H1 (cell line): ENCODE measurements around the gene LPP. TPM values are rescaled to one million over a fixed set of nuclear protein-coding genes. Genes with fewer than 3 reads are reported as not detected.

Source experiments
- CTCF ChIA-PET: fragments of 300-600 bp; sonication (Branson Sonifier 250); formaldehyde crosslinking; loops from one replicate; lab custom pipeline; 2021; ENCODE audit not compliant: partially characterized antibody; lab: Charles Lee
- POLR2A ChIA-PET: fragments of 300-600 bp; sonication (Branson Sonifier 250); formaldehyde crosslinking; loops from one replicate; lab custom pipeline; 2021; ENCODE audit warnings: inconsistent platforms; ENCODE audit not compliant: partially characterized antibody; lab: Charles Lee
- DNase-seq, 2 experiments: peaks; one replicate each; pipeline versions ENCODE4 v3.0.0 to v3.0.0-alpha.2; 2010 to 2022; ENCODE audit warnings: low spot score in 2 of 2, low read depth in 1 of 2, mixed read lengths in 1 of 2
- FAIRE-seq: peaks from 2 replicates; lab custom pipeline; 2011; peaks lifted over from hg19 to GRCh38; lab: Jason Lieb, UNC
- H2AFZ ChIP-seq: 2 replicates; pipeline ENCODE4 v1.8.1; 2012; ENCODE audit warnings: low read length, inconsistent platforms
- H2AK5ac ChIP-seq: 2 replicates; pipeline ENCODE4 v1.6.1; 2013; ENCODE audit warnings: low read depth, low read length
- H2BK120ac ChIP-seq: replicated peaks from 2 replicates; pipeline ENCODE3; 2013; ENCODE audit warnings: low read depth, low read length, inconsistent platforms
- H2BK12ac ChIP-seq: 2 replicates; pipeline ENCODE4 v1.6.1; 2013; ENCODE audit warnings: low read depth, low read length
- H2BK15ac ChIP-seq: 2 replicates; pipeline ENCODE4 v1.6.1; 2013; ENCODE audit warnings: low read length
- H2BK20ac ChIP-seq: 2 replicates; pipeline ENCODE4 v1.6.1; 2013; ENCODE audit warnings: low read length
- H2BK5ac ChIP-seq: 2 replicates; pipeline ENCODE4 v1.6.1; 2013; ENCODE audit warnings: low read depth, low read length
- H3K14ac ChIP-seq: 2 replicates; pipeline ENCODE4 v1.6.1; 2013; ENCODE audit warnings: inconsistent platforms; ENCODE audit not compliant: insufficient read length
- H3K18ac ChIP-seq: 2 replicates; pipeline ENCODE4 v1.6.1; 2013; ENCODE audit warnings: low read length; ENCODE audit errors: extremely low read depth
- H3K23ac ChIP-seq: 2 replicates; pipeline ENCODE4 v1.6.1; 2013; ENCODE audit warnings: inconsistent platforms; ENCODE audit not compliant: insufficient read length
- H3K23me2 ChIP-seq: 2 replicates; pipeline ENCODE4 v1.6.1; 2013; ENCODE audit warnings: low read depth, low read length
- H3K27ac ChIP-seq: 2 replicates; pipeline ENCODE4 v1.6.1; 2011; ENCODE audit warnings: low read depth, low read length, inconsistent platforms
- H3K27me3 ChIP-seq, 4 experiments: replicated peaks in 1 of 4; 1 replicate in 1 of 4; 2 replicates in 3 of 4; pipeline versions ENCODE4 v1.6.1 to v1.8.1; 2011 to 2013; ENCODE audit warnings: low read length in 3 of 4, mild to moderate bottlenecking in 3 of 4, inconsistent platforms in 2 of 4, mixed read lengths in 2 of 4, moderate library complexity in 1 of 4; ENCODE audit not compliant: control insufficient read depth in 3 of 4, insufficient read depth in 3 of 4; ENCODE audit errors: extremely low read depth in 1 of 4
- H3K36me3 ChIP-seq, 4 experiments: 2 replicates each; pipeline versions ENCODE4 v1.6.1 to v1.8.1; 2011 to 2013; ENCODE audit warnings: mild to moderate bottlenecking in 4 of 4, low read length in 3 of 4, moderate library complexity in 2 of 4, control low read depth in 1 of 4, inconsistent platforms in 1 of 4; ENCODE audit not compliant: insufficient read depth in 4 of 4, control insufficient read depth in 2 of 4
- H3K4ac ChIP-seq: replicated peaks from 2 replicates; pipeline ENCODE3; 2013; ENCODE audit warnings: low read length, low read depth, mixed read lengths, inconsistent platforms; ENCODE audit not compliant: insufficient read length
- H3K4me1 ChIP-seq, 4 experiments: replicated peaks in 1 of 4; 1 replicate in 1 of 4; 2 replicates in 3 of 4; pipeline versions ENCODE4 v1.6.1 to v1.8.1; 2011 to 2013; ENCODE audit warnings: low read length in 3 of 4, inconsistent platforms in 2 of 4, mixed read lengths in 1 of 4; ENCODE audit not compliant: insufficient read depth in 4 of 4, control insufficient read depth in 3 of 4
- H3K4me2 ChIP-seq, 2 experiments: 2 replicates each; pipeline versions ENCODE4 v1.6.1 to v1.8.1; 2011 to 2013; ENCODE audit warnings: low read depth in 2 of 2, low read length in 2 of 2, control low read depth in 1 of 2, inconsistent platforms in 1 of 2, mild to moderate bottlenecking in 1 of 2; ENCODE audit not compliant: insufficient read depth in 1 of 2
- H3K4me3 ChIP-seq, 4 experiments: fragments of 200-600, 300-600 bp in 1 of 4; sonication (generic), shearing (Covaris generic), sonication (Bioruptor Twin) in 1 of 4; 2 replicates each; pipeline versions ENCODE4 v1.5.1 to v1.8.1; 2011 to 2016; ENCODE audit warnings: low read length in 4 of 4, low read depth in 3 of 4, control low read depth in 2 of 4, inconsistent platforms in 2 of 4, mild to moderate bottlenecking in 2 of 4, mixed read lengths in 1 of 4, moderate library complexity in 1 of 4; ENCODE audit not compliant: insufficient read depth in 2 of 4; ENCODE audit errors: extremely low read depth in 1 of 4
- H3K56ac ChIP-seq: replicated peaks from 2 replicates; pipeline ENCODE3; 2013; ENCODE audit warnings: low read depth, mild to moderate bottlenecking, mixed read lengths, low read length, inconsistent platforms; ENCODE audit not compliant: insufficient read length
- H3K79me1 ChIP-seq: 2 replicates; pipeline ENCODE4 v1.6.1; 2013; ENCODE audit warnings: low read depth, low read length, control low read depth
- H3K79me2 ChIP-seq, 2 experiments: 2 replicates each; pipeline versions ENCODE4 v1.6.1 to v1.8.1; 2012 to 2013; ENCODE audit warnings: low read length in 2 of 2, mild to moderate bottlenecking in 2 of 2, inconsistent platforms in 1 of 2; ENCODE audit not compliant: insufficient read depth in 2 of 2, control insufficient read depth in 1 of 2
- H3K9ac ChIP-seq, 4 experiments: replicated peaks in 1 of 4; 1 replicate in 1 of 4; 2 replicates in 3 of 4; pipeline versions ENCODE4 v1.6.1 to v1.8.1; 2011 to 2013; ENCODE audit warnings: low read depth in 3 of 4, low read length in 3 of 4, control low read depth in 2 of 4, mild to moderate bottlenecking in 2 of 4, moderate library complexity in 2 of 4, inconsistent platforms in 1 of 4; ENCODE audit errors: extremely low read depth in 1 of 4
- H3K9me3 ChIP-seq, 2 experiments: 2 replicates each; pipeline versions ENCODE4 v1.6.1 to v1.8.1; 2012 to 2013; ENCODE audit warnings: mild to moderate bottlenecking in 2 of 2, moderate library complexity in 2 of 2, control low read depth in 1 of 2, inconsistent platforms in 1 of 2, low read depth in 1 of 2, low read length in 1 of 2, mixed read lengths in 1 of 2; ENCODE audit not compliant: insufficient read depth in 2 of 2
- H4K20me1 ChIP-seq, 2 experiments: replicated peaks in 1 of 2; 2 replicates each; pipeline versions ENCODE3 to v1.8.1; 2011 to 2013; ENCODE audit warnings: inconsistent platforms in 2 of 2, low read length in 2 of 2, mild to moderate bottlenecking in 1 of 2; ENCODE audit not compliant: insufficient read depth in 2 of 2, control insufficient read depth in 1 of 2
- H4K5ac ChIP-seq: 2 replicates; pipeline ENCODE4 v1.6.1; 2013; ENCODE audit warnings: low read length, low read depth, mixed read lengths, inconsistent platforms; ENCODE audit not compliant: insufficient read length
- H4K8ac ChIP-seq: 2 replicates; pipeline ENCODE4 v1.8.0; 2013; ENCODE audit warnings: mild to moderate bottlenecking, moderate library complexity, low read length, inconsistent platforms; ENCODE audit not compliant: insufficient read depth; ENCODE audit errors: extremely low read depth
- H4K91ac ChIP-seq: replicated peaks from 2 replicates; pipeline ENCODE3; 2013; ENCODE audit warnings: low read length, mixed read lengths, inconsistent platforms; ENCODE audit not compliant: insufficient read length
- BACH1 ChIP-seq: IDR thresholded peaks from 2 replicates; pipeline ENCODE4 v1.6.1; 2012; ENCODE audit warnings: low read length, improper control_type of control experiment
- CBX5 ChIP-seq: fragments of 300-800, 300-1000 bp; sonication (generic); IDR thresholded peaks from 2 replicates; pipeline ENCODE4 v1.7.1; 2016; ENCODE audit warnings: antibody characterized with exemption, low read length, low read depth
- CBX8 ChIP-seq: fragments of 300-800, 300-1000 bp; sonication (generic); IDR thresholded peaks from 2 replicates; pipeline ENCODE4 v1.7.1; 2016; ENCODE audit warnings: low read depth, low read length, borderline replicate concordance
- CHD2 ChIP-seq: IDR thresholded peaks from 2 replicates; pipeline ENCODE4 v1.6.1; 2012; ENCODE audit warnings: low read length, improper control_type of control experiment
- CTBP2 ChIP-seq: IDR thresholded peaks from 2 replicates; pipeline ENCODE4 v1.7.0; 2011; ENCODE audit warnings: borderline replicate concordance, mild to moderate bottlenecking, moderate library complexity, mixed read lengths, low read length; ENCODE audit not compliant: insufficient read depth, insufficient read length
- CTCF ChIP-seq, 3 experiments: IDR thresholded peaks; 1 replicate in 2 of 3; 2 replicates in 1 of 3; pipeline versions ENCODE4 v1.5.1 to v1.6.1; 2011; ENCODE audit warnings: low read length in 3 of 3, mild to moderate bottlenecking in 3 of 3, inconsistent platforms in 2 of 3, low read depth in 1 of 3, moderate library complexity in 1 of 3; ENCODE audit not compliant: insufficient read depth in 1 of 3; ENCODE audit errors: control extremely low read depth in 1 of 3
- EZH2 ChIP-seq: fragments of 200-600 bp; sonication (generic); IDR thresholded peaks from 2 replicates; pipeline ENCODE4 v1.7.1; 2012; ENCODE audit warnings: low read depth, mild to moderate bottlenecking, moderate library complexity, low read length, inconsistent platforms; ENCODE audit not compliant: severe bottlenecking
- FOSL1 ChIP-seq: IDR thresholded peaks from 2 replicates; pipeline ENCODE4 v1.6.1; 2011; ENCODE audit warnings: mild to moderate bottlenecking, low read depth, low read length, moderate library complexity; ENCODE audit not compliant: insufficient read depth
- HDAC2 ChIP-seq, 2 experiments: fragments of 300-600 bp in 1 of 2; sonication (generic) in 1 of 2; IDR thresholded peaks; 2 replicates each; pipeline ENCODE4 v1.6.1; 2011 to 2012; ENCODE audit warnings: low read depth in 2 of 2, low read length in 2 of 2, mild to moderate bottlenecking in 2 of 2, moderate library complexity in 2 of 2, borderline replicate concordance in 1 of 2, inconsistent platforms in 1 of 2
- KDM5A ChIP-seq: fragments of 200-600 bp; IDR thresholded peaks from 2 replicates; pipeline ENCODE4 v1.7.1; 2012; ENCODE audit warnings: mild to moderate bottlenecking, low read length, inconsistent platforms, mixed read lengths
- SP2 ChIP-seq: IDR thresholded peaks from 2 replicates; pipeline ENCODE4 v1.6.1; 2012; ENCODE audit warnings: mild to moderate bottlenecking, low read length, inconsistent platforms
- WGBS, 2 experiments: shearing (Covaris generic) in 1 of 2; methylation state at CpG; one replicate each; pipeline versions ENCODE4 v1.1.6 to v1.1.7; 2013 to 2015; ENCODE audit warnings: low lambda C conversion rate in 2 of 2, mixed read lengths in 2 of 2, inconsistent platforms in 1 of 2, low coverage in 1 of 2, missing lambda C conversion rate in 1 of 2; ENCODE audit not compliant: insufficient replicate concordance in 2 of 2, insufficient coverage in 1 of 2, insufficient read length in 1 of 2; ENCODE audit errors: extremely low coverage in 1 of 2, missing lambda C conversion rate in 1 of 2; 5-methylcytosine and 5-hydroxymethylcytosine counted together
- polyA plus RNA-seq, 7 experiments: library from polyadenylated mRNA; depleted of rRNA in 3 of 7; stranded (reverse) in 5 of 7; unstranded in 2 of 7; fragments of >200 nt in 5 of 7; fragments of 200-250 nt in 2 of 7; gene quantifications; 1 replicate in 5 of 7; 2 replicates in 1 of 7; 4 replicates in 1 of 7; pipeline versions ENCODE4 v1.2.1 to v1.2.3, GENCODE V29; 2011 to 2013; ENCODE audit warnings: missing spikeins in 2 of 7, mixed read lengths in 2 of 7
- total RNA-seq: library from RNA; stranded (reverse); fragmentation: NEBNext Ultra II Directional; extraction: Animal tissue kit (Norgen Biotek cat#: 25700); gene quantifications from 2 replicates; pipeline ENCODE4 v1.2.1, GENCODE V29; 2021

Gene LPP
- total and polyA plus RNA-seq, 2 of the 8 experiments (the other 6 are each of a cell fraction or from before 2014, with no cell fraction given) = 10.0 to 53.3 TPM

- Histone ChIP-seq H2BK20ac (no peak overlapping the region), H3K14ac (no peak overlapping the region), H4K5ac (no peak overlapping the region), H3K4me1 (peaks cover 0 to 3% (median 1%) of the 10 kb centered on the region in 4 experiments; a peak in 2 of 7 replicates), H3K9me3 (no peaks in the 10 kb centered on the region), H2AK5ac (no peak overlapping the region), H3K79me2 (no peaks in the 10 kb centered on the region), H3K27me3 (no peaks in the 10 kb centered on the region), H4K8ac (no peak overlapping the region), H4K20me1 (no peaks in the 10 kb centered on the region), H2BK15ac (no peak overlapping the region), H3K36me3 (no peaks in the 10 kb centered on the region), H3K9ac (no peak overlapping the region), H2BK12ac (no peak overlapping the region), H3K23ac (no peak overlapping the region), H2AFZ (no peak overlapping the region), H4K91ac (no peak overlapping the region), H2BK120ac (no peak overlapping the region), H3K4ac (no peak overlapping the region), H2BK5ac (no peak overlapping the region), H3K56ac (no peak overlapping the region), H3K27ac (no peak overlapping the region), H3K4me3 (no peak overlapping the region), H3K79me1 (no peaks in the 10 kb centered on the region), H3K23me2 (no peaks in the 10 kb centered on the region), H3K18ac (no peak overlapping the region), H3K4me2 (no peak overlapping the region)
- DNase-seq (no peak), FAIRE-seq (no peak)
- POLR2A ChIA-PET = no interaction called here
- CTCF ChIA-PET = interaction anchor here (0.8 to 1.9 kb wide), 4 partner anchors 10 to 620 kb away, joined by 3 to 7 read pairs (median 4); no protein-coding TSS in a partner anchor
- 80% methylated on average over 3 of the region's 3 CpGs; no CpG with 5 or more reads in 1 of the 2 experiments for WGBS, 2 experiments
- TF ChIP-seq CBX5 (no peak), FOSL1 (no peak), KDM5A (no peak), CBX8 (no peak), CTBP2 (no peak), HDAC2 (IDR thresholded peaks at IDR 0.05; ENCODE audit: borderline replicate concordance in 1 of 2, low read depth in 2 of 2, low read length in 2 of 2) (no peak), CHD2 (no peak), BACH1 (no peak), EZH2 (no peak), CTCF (IDR thresholded peaks at IDR 0.05; ENCODE audit: control extremely low read depth in 1 of 3, insufficient read depth in 1 of 3, low read depth in 1 of 3, low read length in 3 of 3) (no peak), SP2 (no peak)
Observed at GRCh38 chr3:188360364-188360881, 206.5 kb downstream of the LPP start.
